Stomach (tissue), 9 donors: ENCODE data around the gene USP38. TPM values are rescaled to one million over a fixed set of nuclear protein-coding genes. Genes with fewer than 3 reads are reported as not detected.

Experiments used
- DNase-seq, 2 donors: peaks; one replicate each; pipeline versions ENCODE4 v3.0.0 to v3.0.0-alpha.2; 2013 to 2019
- H3K27ac ChIP-seq, 5 donors: fragments of 200-600 bp in 4 of 5; sonication (generic) in 4 of 5; one replicate each; pipeline ENCODE4 v1.5.1; 2013 to 2019; ENCODE audit warnings: mild to moderate bottlenecking in 1 of 5, moderate library complexity in 1 of 5
- H3K27me3 ChIP-seq, 3 donors: fragments of 200-600 bp; sonication (generic); one replicate each; pipeline ENCODE4 v1.5.1; 2017 to 2019; ENCODE audit warnings: mixed run types in 1 of 3
- H3K36me3 ChIP-seq, 4 donors: fragments of 200-600 bp; sonication (generic); 1 replicate in 3 of 4; 2 replicates in 1 of 4; pipeline ENCODE4 v1.5.1; 2016 to 2019
- H3K4me1 ChIP-seq, 4 donors: fragments of 200-600 bp; sonication (generic); one replicate each; pipeline ENCODE4 v1.5.1; 2016 to 2019
- H3K4me3 ChIP-seq, 4 donors: fragments of 200-600 bp; sonication (generic) in 3 of 4; one replicate each; pipeline ENCODE4 v1.5.1; 2016 to 2019; ENCODE audit warnings: mild to moderate bottlenecking in 1 of 4
- H3K9me3 ChIP-seq, 4 donors: fragments of 200-600 bp; sonication (generic); one replicate each; pipeline ENCODE4 v1.5.1; 2016 to 2019
- CTCF ChIP-seq, 7 experiments: fragments of 450-650 bp in 4 of 7; fragments of 200-600 bp in 3 of 7; sonication (generic) in 3 of 7; IDR thresholded peaks; one replicate each; pipeline ENCODE4 v1.5.1; 2016 to 2019; ENCODE audit warnings: antibody characterized with exemption in 7 of 7, control low read depth in 2 of 7, mild to moderate bottlenecking in 1 of 7
- EP300 ChIP-seq: sonication (generic); formaldehyde crosslinking; IDR thresholded peaks from one replicate; pipeline ENCODE4 v1.6.1; 2017; ENCODE audit warnings: antibody characterized with exemption
- POLR2A ChIP-seq, 4 donors: fragments of 450-650 bp; IDR thresholded peaks; one replicate each; pipeline ENCODE4 v1.6.1; 2016; ENCODE audit warnings: antibody characterized with exemption in 4 of 4, control low read depth in 2 of 4, mild to moderate bottlenecking in 1 of 4, moderate library complexity in 1 of 4
- POLR2AphosphoS5 ChIP-seq, 3 donors: sonication (generic); formaldehyde crosslinking; IDR thresholded peaks; one replicate each; pipeline ENCODE4 v1.6.1; 2016; ENCODE audit warnings: antibody characterized with exemption in 3 of 3
- WGBS, 5 donors: extraction: QIAGEN DNeasy Blood & Tissue Kit in 3 of 5; methylation state at CpG; one replicate each; pipeline versions ENCODE4 v1.1.5 to v1.1.7; 2013 to 2018; 5-methylcytosine and 5-hydroxymethylcytosine counted together
- intact Hi-C: fragments of 100-400 bp; cut with DNase I; formaldehyde crosslinking; loops from one replicate; pipeline ENCODE4 v1.15.1; 2023; ENCODE audit warnings: low total_unique reads
- polyA plus RNA-seq, 3 donors: library from polyadenylated mRNA; stranded (reverse); fragments of 200-250 nt; gene quantifications; one replicate each; pipeline ENCODE4 v1.2.3, GENCODE V29; 2013
- total RNA-seq, 5 donors: library from RNA; depleted of rRNA; stranded (reverse); fragments of >200 nt; gene quantifications; one replicate each; pipeline versions ENCODE4 v1.1.0 to v1.2.3, GENCODE V29; 2014 to 2016
- donor health status: healthy with polysubstance abuse.
- donor health status: Bipolar disorder and iron deficiency.
- donor health status: healthy.

Gene USP38
- total and polyA plus RNA-seq, 8 donors = 1.7 to 32.1 (median 11.0) TPM

GRCh38 chr4:143184217-143184502 is 557 bp upstream of the USP38 start:
- TF ChIP-seq POLR2A (IDR thresholded peaks at IDR 0.05) = no peak
- no peak for TF ChIP-seq EP300
- no peak for TF ChIP-seq CTCF (IDR thresholded peaks at IDR 0.05)
- no peak for TF ChIP-seq POLR2AphosphoS5 (IDR thresholded peaks at IDR 0.05)
- H3K4me1 ChIP-seq = peaks cover 13 to 52% (median 29%) of the 10 kb centered on the region in 4 donors
- H3K4me3 ChIP-seq = peak overlapping the region; percentile 89 to 95 (median 93)
- peak overlapping the region; percentile 84 to 98 (median 95) for H3K27ac ChIP-seq
- no peaks in the 10 kb centered on the region for H3K27me3 ChIP-seq
- 0 to 2% (median 1%) methylated on average over 11 of the region's 11 CpGs for WGBS, 5 donors
- no peak for DNase-seq
- intact Hi-C loops = no loop called here
- no peaks in the 10 kb centered on the region for H3K9me3 ChIP-seq
- H3K36me3 ChIP-seq = no peaks in the 10 kb centered on the region

GRCh38 chr4:143185253-143186107 is 763 bp downstream of the USP38 start:
- peaks cover 17 to 64% (median 38%) of the 10 kb centered on the region in 4 donors for H3K4me1 ChIP-seq
- 0 to 1% (median 1%) methylated on average over 11 to 50 of the region's 50 CpGs for WGBS, 5 donors
- H3K36me3 ChIP-seq = peaks cover 3 to 7% (median 5%) of the 10 kb centered on the region in 4 donors
- H3K4me3 ChIP-seq = peak overlapping the region; percentile 89 to 95 (median 93)
- intact Hi-C loops = no loop called here
- H3K27ac ChIP-seq = peak overlapping the region; percentile 90 to 98 (median 95)
- DNase-seq = no peak
- H3K9me3 ChIP-seq = no peaks in the 10 kb centered on the region
- TF ChIP-seq POLR2A (IDR thresholded peaks at IDR 0.05) (no peak), CTCF (IDR thresholded peaks at IDR 0.05) (no peak), POLR2AphosphoS5 (IDR thresholded peaks at IDR 0.05) (no peak), EP300 (no peak)
- H3K27me3 ChIP-seq = no peaks in the 10 kb centered on the region

- peaks cover 17 to 71% (median 41%) of the 10 kb centered on the region in 4 donors for H3K4me1 ChIP-seq
- TF ChIP-seq EP300 = no peak
- TF ChIP-seq POLR2A (IDR thresholded peaks at IDR 0.05) = no peak
- TF ChIP-seq CTCF (IDR thresholded peaks at IDR 0.05) = no peak
- peak in 1 of 3 donors; percentile 37 for TF ChIP-seq POLR2AphosphoS5 (IDR thresholded peaks at IDR 0.05)
- no peaks in the 10 kb centered on the region for H3K27me3 ChIP-seq
- H3K27ac ChIP-seq = peak overlapping the region in 4 of 5 donors; percentile 95 to 98 (median 96)
- peak overlapping the region; percentile 89 to 95 (median 93) for H3K4me3 ChIP-seq
- H3K9me3 ChIP-seq = no peaks in the 10 kb centered on the region
- H3K36me3 ChIP-seq = peaks cover 8 to 14% (median 13%) of the 10 kb centered on the region in 4 donors
- intact Hi-C loops = no loop called here
- peak in 1 of 2 donors; percentile 20 for DNase-seq
- 1 to 4% (median 3%) methylated on average over 6 of the region's 6 CpGs for WGBS, 5 donors
These were observed 1.5 kb downstream of the USP38 start for GRCh38 chr4:143186212-143186611.

GRCh38 chr4:143186649-143187048 is 1.9 kb downstream of the USP38 start:
- intact Hi-C loops = no loop called here

More at GRCh38 chr4:143186649-143187048, 1.9 kb downstream of the USP38 start:
- H3K9me3 ChIP-seq = no peaks in the 10 kb centered on the region
- H3K4me3 ChIP-seq = peak overlapping the region; percentile 89 to 95 (median 93)
- peak overlapping the region in 4 of 5 donors; percentile 95 to 98 (median 96) for H3K27ac ChIP-seq
- H3K36me3 ChIP-seq = peaks cover 8 to 19% (median 17%) of the 10 kb centered on the region in 4 donors
- no peaks in the 10 kb centered on the region for H3K27me3 ChIP-seq
- WGBS, 5 donors = 1 to 2% (median 2%) methylated on average over 7 of the region's 7 CpGs
- TF ChIP-seq POLR2AphosphoS5 (IDR thresholded peaks at IDR 0.05) (no peak), POLR2A (IDR thresholded peaks at IDR 0.05) (no peak), EP300 (no peak), CTCF (IDR thresholded peaks at IDR 0.05) (no peak)
- peak in 1 of 2 donors; percentile 17 for DNase-seq
- peaks cover 17 to 76% (median 44%) of the 10 kb centered on the region in 4 donors for H3K4me1 ChIP-seq
